ENCODE measurements around the gene PPIL6. TPM values are rescaled to one million over a fixed set of nuclear protein-coding genes. Genes with fewer than 3 reads are reported as not detected.

PPIL6 gene
- total RNA-seq, 2 donors from 2014 or later: 4.2 to 6.0 TPM

DNA sequence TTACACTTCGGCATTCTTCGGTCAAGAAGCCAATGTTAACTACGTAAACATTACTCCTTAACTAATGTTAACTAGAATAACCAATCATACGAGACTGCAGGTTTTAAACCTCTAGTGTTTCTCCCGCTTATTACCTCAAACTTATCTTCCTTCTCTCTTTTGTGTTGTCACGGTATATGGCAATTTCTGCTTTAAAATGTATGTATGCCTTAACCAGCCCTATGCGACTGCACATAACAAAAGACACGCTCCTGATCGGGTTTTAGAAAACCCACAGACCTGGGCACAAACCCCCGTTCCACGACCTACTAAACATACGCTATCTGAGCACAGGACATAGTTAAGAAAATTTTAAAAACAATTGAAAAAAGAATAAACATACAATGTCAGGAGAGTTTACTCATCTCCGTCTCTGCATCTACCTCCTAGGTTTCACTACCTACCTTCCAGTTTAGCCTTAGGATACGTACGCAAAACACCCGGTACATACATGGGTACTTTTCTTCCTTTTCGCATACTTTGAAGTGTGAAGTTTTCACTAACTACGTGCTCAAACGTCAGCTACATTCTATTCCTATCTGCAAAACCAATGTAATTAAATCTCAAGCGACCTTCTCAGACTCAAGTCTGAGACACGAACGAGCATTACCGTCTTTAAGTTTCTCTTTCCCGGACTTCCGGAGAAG lies 59.2 kb downstream of the PPIL6 start:
- DNase-seq (ENCODE audit: low spot score): no peak
- Histone ChIP-seq H3K4me3 (peak overlapping the region; percentile 98), H3K9me3 (no peaks in the 10 kb centered on the region), H3K27me3 (replicated peaks; ENCODE audit: insufficient read depth) (no peaks in the 10 kb centered on the region), H3K4me1 (replicated peaks) (peaks cover 4% of the 10 kb centered on the region), H3K27ac (peak overlapping the region; percentile 98 to 99), H3K36me3 (no peaks in the 10 kb centered on the region)
- TF ChIP-seq POLR2AphosphoS5 (IDR thresholded peaks at IDR 0.05) (no peak), POLR2A (IDR thresholded peaks at IDR 0.05) (no peak)
- TF ChIP-seq, protein P1, sequence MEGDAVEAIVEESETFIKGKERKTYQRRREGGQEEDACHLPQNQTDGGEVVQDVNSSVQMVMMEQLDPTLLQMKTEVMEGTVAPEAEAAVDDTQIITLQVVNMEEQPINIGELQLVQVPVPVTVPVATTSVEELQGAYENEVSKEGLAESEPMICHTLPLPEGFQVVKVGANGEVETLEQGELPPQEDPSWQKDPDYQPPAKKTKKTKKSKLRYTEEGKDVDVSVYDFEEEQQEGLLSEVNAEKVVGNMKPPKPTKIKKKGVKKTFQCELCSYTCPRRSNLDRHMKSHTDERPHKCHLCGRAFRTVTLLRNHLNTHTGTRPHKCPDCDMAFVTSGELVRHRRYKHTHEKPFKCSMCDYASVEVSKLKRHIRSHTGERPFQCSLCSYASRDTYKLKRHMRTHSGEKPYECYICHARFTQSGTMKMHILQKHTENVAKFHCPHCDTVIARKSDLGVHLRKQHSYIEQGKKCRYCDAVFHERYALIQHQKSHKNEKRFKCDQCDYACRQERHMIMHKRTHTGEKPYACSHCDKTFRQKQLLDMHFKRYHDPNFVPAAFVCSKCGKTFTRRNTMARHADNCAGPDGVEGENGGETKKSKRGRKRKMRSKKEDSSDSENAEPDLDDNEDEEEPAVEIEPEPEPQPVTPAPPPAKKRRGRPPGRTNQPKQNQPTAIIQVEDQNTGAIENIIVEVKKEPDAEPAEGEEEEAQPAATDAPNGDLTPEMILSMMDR (IDR thresholded peaks at IDR 0.05): no peak
- under 1% methylated on average over 25 of the region's 25 CpGs for WGBS
- intact Hi-C loops (cut with DNase I): loop anchor here (5.0 kb wide), 2 partner anchors 101 to 379 kb away; partner anchors contain the start of gene ZBTB24

- Histone ChIP-seq H3K4me1 (replicated peaks) (peaks cover 4% of the 10 kb centered on the region), H3K4me3 (peak overlapping the region; percentile 98), H3K27ac (no peak overlapping the region), H3K27me3 (replicated peaks; ENCODE audit: insufficient read depth) (no peaks in the 10 kb centered on the region), H3K36me3 (no peaks in the 10 kb centered on the region), H3K9me3 (no peaks in the 10 kb centered on the region)
- intact Hi-C loops (cut with DNase I): loop anchor here (5.0 kb wide), 2 partner anchors 103 to 377 kb away; partner anchors contain the start of gene ZBTB24
- TF ChIP-seq POLR2A (IDR thresholded peaks at IDR 0.05) (no peak), POLR2AphosphoS5 (IDR thresholded peaks at IDR 0.05) (no peak)
- TF ChIP-seq, protein P1 (IDR thresholded peaks at IDR 0.05): no peak
- WGBS: 30% methylated on average over 2 of the region's 2 CpGs
- DNase-seq (ENCODE audit: low spot score): no peak
These were observed 60.7 kb downstream of the PPIL6 start for GRCh38 chr6:109379711-109380110.

GRCh38 chr6:109377717-109378116 lies 62.7 kb downstream of the PPIL6 start:
- H3K27ac ChIP-seq: no peak overlapping the region
- H3K9me3 ChIP-seq: no peaks in the 10 kb centered on the region
- H3K36me3 ChIP-seq: no peaks in the 10 kb centered on the region
- no peak overlapping the region for H3K4me3 ChIP-seq
- no peak for DNase-seq (ENCODE audit: low spot score)
- WGBS: 78% methylated on average over 3 of the region's 3 CpGs
- no peak for TF ChIP-seq POLR2AphosphoS5 (IDR thresholded peaks at IDR 0.05)
- TF ChIP-seq, protein P1 (IDR thresholded peaks at IDR 0.05): no peak
- TF ChIP-seq POLR2A (IDR thresholded peaks at IDR 0.05): no peak
- H3K4me1 ChIP-seq (replicated peaks): peaks cover 4% of the 10 kb centered on the region
- intact Hi-C loops (cut with DNase I): no loop called here
- H3K27me3 ChIP-seq (replicated peaks; ENCODE audit: insufficient read depth): no peaks in the 10 kb centered on the region

DNA sequence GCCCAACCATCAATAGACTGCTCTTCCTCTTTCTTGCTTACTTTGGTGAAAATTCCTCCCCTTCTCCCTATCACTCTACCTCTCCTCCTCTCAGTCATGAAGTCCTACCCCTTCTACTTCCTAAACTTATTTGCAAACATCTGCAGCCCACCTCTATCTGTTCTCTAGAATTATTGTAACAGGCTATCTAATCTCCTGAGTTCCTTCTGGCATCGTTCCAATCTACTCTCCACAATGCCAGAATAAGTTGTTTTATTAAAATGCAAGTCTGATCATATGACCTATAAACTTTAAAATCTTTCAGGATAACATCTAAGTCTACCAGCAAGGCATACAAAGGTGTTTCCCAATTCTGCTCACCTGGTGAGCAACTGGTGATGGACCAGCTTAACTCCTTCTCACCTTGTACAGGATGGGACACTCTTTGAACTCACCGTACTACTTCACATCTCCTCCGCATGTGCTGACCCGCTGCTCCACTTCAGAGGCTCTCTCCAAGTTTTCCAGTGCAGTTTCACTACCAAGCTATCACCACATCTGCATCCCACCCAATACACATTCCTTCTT lies 66.0 kb downstream of the PPIL6 start:
- no peaks in the 10 kb centered on the region for H3K9me3 ChIP-seq
- no peak overlapping the region for H3K27ac ChIP-seq
- H3K4me3 ChIP-seq: no peak overlapping the region
- DNase-seq (ENCODE audit: low spot score): no peak
- intact Hi-C loops (cut with DNase I): no loop called here
- H3K36me3 ChIP-seq: no peaks in the 10 kb centered on the region
- TF ChIP-seq POLR2A (IDR thresholded peaks at IDR 0.05) (no peak), POLR2AphosphoS5 (IDR thresholded peaks at IDR 0.05) (peak; percentile 48)
- H3K4me1 ChIP-seq (replicated peaks): peaks cover 4% of the 10 kb centered on the region
- 31% methylated on average over 4 of the region's 4 CpGs for whole genome bisulfite sequencing
- H3K27me3 ChIP-seq (replicated peaks; ENCODE audit: insufficient read depth): no peaks in the 10 kb centered on the region

- DNase-seq (ENCODE audit: low spot score): no peak
- intact Hi-C loops (cut with DNase I): no loop called here
- no peaks in the 10 kb centered on the region for H3K36me3 ChIP-seq
- H3K27ac ChIP-seq: no peak overlapping the region
- no peak overlapping the region for H3K4me3 ChIP-seq
- no peaks in the 10 kb centered on the region for H3K27me3 ChIP-seq (replicated peaks; ENCODE audit: insufficient read depth)
- WGBS: 85% methylated on average over 4 of the region's 4 CpGs
- H3K4me1 ChIP-seq (replicated peaks): peaks cover 4% of the 10 kb centered on the region
- TF ChIP-seq POLR2AphosphoS5 (IDR thresholded peaks at IDR 0.05): no peak
- no peak for TF ChIP-seq POLR2A (IDR thresholded peaks at IDR 0.05)
- TF ChIP-seq, protein P1 (IDR thresholded peaks at IDR 0.05): no peak
- H3K9me3 ChIP-seq: no peaks in the 10 kb centered on the region
These were observed 66.7 kb downstream of the PPIL6 start for GRCh38 chr6:109373762-109374161.
